Measurements from ENCODE around the gene CYP8B1. TPM values are rescaled to one million over a fixed set of nuclear protein-coding genes. Genes with fewer than 3 reads are reported as not detected.

CYP8B1 gene
- total and polyA plus RNA-seq, 9 of the 15 experiments (the other 6 are each of a cell fraction or from before 2014, with no cell fraction given) = 0.04 TPM; not detected in 8

- TF ChIP-seq ELF4 (CRISPR knock-in tag; IDR thresholded peaks at IDR 0.05) (peak; percentile 71; the same call in 1 of the 2 replicates), SMAD2 (IDR thresholded peaks at IDR 0.05; ENCODE audit: low read depth, low read length) (no peak), CSDE1 (IDR thresholded peaks at IDR 0.05) (no peak), ZNF398 (CRISPR knock-in tag; IDR thresholded peaks at IDR 0.05) (no peak), ZSCAN32 (CRISPR knock-in tag; IDR thresholded peaks at IDR 0.05) (no peak), ZNF507 (tag; conservative IDR thresholded peaks at IDR 0.05) (no peak), ZNF24 (IDR thresholded peaks at IDR 0.05) (no peak), HDAC2 (IDR thresholded peaks at IDR 0.05) (no peak), THAP7 (CRISPR knock-in tag; IDR thresholded peaks at IDR 0.05) (no peak), HMG20B (CRISPR knock-in tag; IDR thresholded peaks at IDR 0.05) (no peak), THRB (CRISPR knock-in tag; conservative IDR thresholded peaks at IDR 0.05) (peak; percentile 71; the same call in 1 of the 2 replicates), CHD4 (IDR thresholded peaks at IDR 0.05; ENCODE audit: insufficient read depth, insufficient replicate concordance, low read depth, low read length, poor library complexity, severe bottlenecking) (no peak), PRDM10 (IDR thresholded peaks at IDR 0.05; ENCODE audit: partially characterized antibody) (no peak), ASH1L (IDR thresholded peaks at IDR 0.05; ENCODE audit: borderline replicate concordance, low read depth, partially characterized antibody) (no peak), ZNF232 (CRISPR knock-in tag; IDR thresholded peaks at IDR 0.05) (no peak), ZNF584 (CRISPR knock-in tag; IDR thresholded peaks at IDR 0.05; ENCODE audit: low read depth) (no peak), HDAC1 (IDR thresholded peaks at IDR 0.05) (peak in 1 of 2 experiments; percentile 14; a peak in 1 of 4 replicates), ZNF165 (CRISPR knock-in tag; IDR thresholded peaks at IDR 0.05; ENCODE audit: borderline replicate concordance) (no peak), ZKSCAN3 (CRISPR knock-in tag; IDR thresholded peaks at IDR 0.05) (no peak), JUNB (CRISPR knock-in tag; conservative IDR thresholded peaks at IDR 0.05) (no peak), GABPB2 (CRISPR knock-in tag; conservative IDR thresholded peaks at IDR 0.05) (no peak), ZNF324 (CRISPR knock-in tag; IDR thresholded peaks at IDR 0.05) (no peak), SAFB (IDR thresholded peaks at IDR 0.05; ENCODE audit: borderline replicate concordance, low read depth, low read length) (no peak), HDAC3 (IDR thresholded peaks at IDR 0.05; ENCODE audit: borderline replicate concordance, partially characterized antibody) (no peak)
Measured at GRCh38 chr3:42904076-42904475, 28.4 kb upstream of the CYP8B1 start (continued).

Measured in K562 (cell line).